IMR-90 (cell line): ENCODE data around the gene PLCL1. TPM values are rescaled to one million over a fixed set of nuclear protein-coding genes. Genes with fewer than 3 reads are reported as not detected.

Experiments used
- ATAC-seq: fragments of 200-7000 bp; cut with Tn5 transposase; 2 replicates; pipeline ENCODE4 v1.9.1; 2020; ENCODE audit warnings: low read depth, mild to moderate bottlenecking, moderate library complexity
- BruUV-seq: library from RNA; stranded (reverse); fragments of 400-500 nt; replicated peaks from 2 replicates; lab custom pipeline; 2021; lab: Mats Ljungman, UMichigan
- CTCF ChIA-PET: fragments of 300-600 bp; formaldehyde crosslinking; extraction: SDS; loops from one replicate; lab custom pipeline; 2021; ENCODE audit warnings: antibody characterized with exemption; lab: Yijun Ruan, JAX
- POLR2A ChIA-PET: fragments of 300-600 bp; sonication (Branson Sonifier 250); formaldehyde crosslinking; loops from one replicate; lab custom pipeline; 2022; ENCODE audit warnings: antibody characterized with exemption; ENCODE audit not compliant: unreplicated experiment; lab: Charles Lee
- DNase-seq: peaks from one replicate; pipeline ENCODE4 v3.0.0; 2013
- H2AFZ ChIP-seq: replicated peaks from 2 replicates; pipeline ENCODE3; 2013; ENCODE audit warnings: low read length, mild to moderate bottlenecking; ENCODE audit not compliant: poor library complexity
- H2AK5ac ChIP-seq: 2 replicates; pipeline ENCODE4 v1.6.1; 2013; ENCODE audit warnings: low read depth, low read length, inconsistent platforms
- H2AK9ac ChIP-seq: replicated peaks from 2 replicates; pipeline ENCODE3; 2013; ENCODE audit warnings: mild to moderate bottlenecking, low read depth, low read length, moderate library complexity; ENCODE audit not compliant: poor library complexity
- H2BK120ac ChIP-seq: 2 replicates; pipeline ENCODE4 v1.6.1; 2013; ENCODE audit warnings: low read depth, low read length, inconsistent platforms
- H2BK15ac ChIP-seq: 3 replicates; pipeline ENCODE4 v1.6.1; 2013; ENCODE audit warnings: low read depth, low read length, inconsistent platforms
- H2BK20ac ChIP-seq: 2 replicates; pipeline ENCODE4 v1.6.1; 2013; ENCODE audit warnings: low read depth, mild to moderate bottlenecking, inconsistent platforms, low read length, moderate library complexity
- H2BK5ac ChIP-seq: 2 replicates; pipeline ENCODE4 v1.6.1; 2013; ENCODE audit warnings: mild to moderate bottlenecking, low read depth, low read length, inconsistent platforms; ENCODE audit not compliant: poor library complexity, severe bottlenecking
- H3K14ac ChIP-seq: replicated peaks from 2 replicates; pipeline ENCODE4 v1.6.1; 2013; ENCODE audit warnings: low read depth, low read length, inconsistent platforms
- H3K18ac ChIP-seq: 2 replicates; pipeline ENCODE4 v1.6.1; 2013; ENCODE audit warnings: low read depth, low read length, control low read depth
- H3K23ac ChIP-seq: 2 replicates; pipeline ENCODE4 v1.6.1; 2013; ENCODE audit warnings: low read depth, low read length, inconsistent platforms
- H3K27ac ChIP-seq: 2 replicates; pipeline ENCODE4 v1.5.1; 2013; ENCODE audit warnings: mild to moderate bottlenecking, control low read depth, low read length; ENCODE audit not compliant: insufficient read depth
- H3K27me3 ChIP-seq: 2 replicates; pipeline ENCODE4 v1.6.1; 2013; ENCODE audit warnings: low read length; ENCODE audit not compliant: control insufficient read depth, insufficient read depth
- H3K36me3 ChIP-seq: 2 replicates; pipeline ENCODE4 v1.6.1; 2013; ENCODE audit warnings: low read length, mixed read lengths; ENCODE audit not compliant: control insufficient read depth, insufficient read depth
- H3K4ac ChIP-seq: 2 replicates; pipeline ENCODE4 v1.6.1; 2013; ENCODE audit warnings: low read depth, low read length, inconsistent platforms
- H3K4me1 ChIP-seq: 2 replicates; pipeline ENCODE4 v1.6.1; 2013; ENCODE audit warnings: low read length, mixed read lengths; ENCODE audit not compliant: control insufficient read depth, insufficient read depth
- H3K4me2 ChIP-seq: 2 replicates; pipeline ENCODE4 v1.6.1; 2013; ENCODE audit warnings: low read depth, mild to moderate bottlenecking, control low read depth, low read length, moderate library complexity
- H3K4me3 ChIP-seq: 2 replicates; pipeline ENCODE4 v1.5.1; 2013; ENCODE audit warnings: low read depth, mild to moderate bottlenecking, control low read depth, low read length, moderate library complexity; ENCODE audit not compliant: insufficient read depth
- H3K56ac ChIP-seq: 2 replicates; pipeline ENCODE4 v1.6.1; 2013; ENCODE audit warnings: low read length, inconsistent platforms; ENCODE audit not compliant: insufficient read depth; ENCODE audit errors: extremely low read depth
- H3K79me1 ChIP-seq, 2 experiments: 2 replicates each; pipeline ENCODE4 v1.6.1; 2013; ENCODE audit warnings: low read length in 2 of 2, inconsistent platforms in 1 of 2, low read depth in 1 of 2
- H3K9ac ChIP-seq: 2 replicates; pipeline ENCODE4 v1.6.1; 2013; ENCODE audit warnings: low read depth, low read length, control low read depth
- H3K9me1 ChIP-seq: 2 replicates; pipeline ENCODE4 v1.6.1; 2013; ENCODE audit warnings: low read length, inconsistent platforms; ENCODE audit not compliant: insufficient read depth
- H3K9me3 ChIP-seq: 2 replicates; pipeline ENCODE4 v1.6.1; 2013; ENCODE audit warnings: low read length; ENCODE audit not compliant: control insufficient read depth, insufficient read depth
- H4K20me1 ChIP-seq: 2 replicates; pipeline ENCODE4 v1.6.1; 2013; ENCODE audit warnings: low read length, inconsistent platforms; ENCODE audit not compliant: insufficient read depth
- H4K5ac ChIP-seq: 2 replicates; pipeline ENCODE4 v1.6.1; 2013; ENCODE audit warnings: mild to moderate bottlenecking, low read depth, low read length, control low read depth
- H4K8ac ChIP-seq, 2 experiments: 2 replicates each; pipeline ENCODE4 v1.6.1; 2013; ENCODE audit warnings: low read depth in 2 of 2, low read length in 2 of 2, control low read depth in 1 of 2, inconsistent platforms in 1 of 2
- H4K91ac ChIP-seq: 2 replicates; pipeline ENCODE4 v1.6.1; 2013; ENCODE audit warnings: low read depth, low read length, inconsistent platforms; ENCODE audit not compliant: insufficient read depth
- BHLHE40 ChIP-seq: fragments of 150-350 bp; IDR thresholded peaks from 2 replicates; pipeline ENCODE4 v1.6.1; 2016; ENCODE audit warnings: mild to moderate bottlenecking, low read depth, low read length
- CEBPB ChIP-seq: IDR thresholded peaks from 2 replicates; pipeline ENCODE4 v1.6.1; 2012; ENCODE audit warnings: low read depth, low read length, improper control_type of control experiment
- CHD1 ChIP-seq: IDR thresholded peaks from 2 replicates; pipeline ENCODE4 v1.6.1; 2012; ENCODE audit warnings: low read depth, low read length, improper control_type of control experiment
- CTCF ChIP-seq: conservative IDR thresholded peaks from 2 replicates; pipeline ENCODE4 v1.5.1; 2012; ENCODE audit warnings: mild to moderate bottlenecking, low read depth, low read length, improper control_type of control experiment
- ELK1 ChIP-seq: fragments of 150-350 bp; IDR thresholded peaks from 2 replicates; pipeline ENCODE4 v1.6.1; 2016; ENCODE audit warnings: low read depth, mild to moderate bottlenecking, low read length, moderate library complexity, borderline replicate concordance
- FOS ChIP-seq: fragments of 150-350 bp; IDR thresholded peaks from 2 replicates; pipeline ENCODE4 v1.6.1; 2016; ENCODE audit warnings: low read depth, low read length
- MAFK ChIP-seq: IDR thresholded peaks from 2 replicates; pipeline ENCODE4 v1.6.1; 2012; ENCODE audit warnings: low read depth, low read length, improper control_type of control experiment
- MAZ ChIP-seq: IDR thresholded peaks from 2 replicates; pipeline ENCODE4 v1.6.1; 2012; ENCODE audit warnings: low read depth, mild to moderate bottlenecking, low read length, improper control_type of control experiment, moderate library complexity, borderline replicate concordance
- MXI1 ChIP-seq: IDR thresholded peaks from 2 replicates; pipeline ENCODE4 v1.6.1; 2012; ENCODE audit warnings: low read depth, mild to moderate bottlenecking, low read length, moderate library complexity, borderline replicate concordance
- NFE2L2 ChIP-seq: fragments of 150-350 bp; IDR thresholded peaks from 2 replicates; pipeline ENCODE4 v1.6.1; 2016; ENCODE audit warnings: low read depth, mild to moderate bottlenecking, low read length
- POLR2A ChIP-seq: IDR thresholded peaks from 2 replicates; pipeline ENCODE4 v1.6.1; 2012; ENCODE audit warnings: mild to moderate bottlenecking, low read depth, low read length
- RAD21 ChIP-seq: IDR thresholded peaks from 2 replicates; pipeline ENCODE4 v1.6.1; 2012; ENCODE audit warnings: low read length, improper control_type of control experiment
- RCOR1 ChIP-seq: IDR thresholded peaks from 2 replicates; pipeline ENCODE4 v1.6.1; 2012; ENCODE audit warnings: mild to moderate bottlenecking, low read length, improper control_type of control experiment; ENCODE audit not compliant: insufficient replicate concordance
- RFX5 ChIP-seq: IDR thresholded peaks from 2 replicates; pipeline ENCODE4 v1.8.0; 2012; ENCODE audit warnings: low read depth, mild to moderate bottlenecking, low read length, moderate library complexity
- SMC3 ChIP-seq: fragments of 150-350 bp; IDR thresholded peaks from 2 replicates; pipeline ENCODE4 v1.6.1; 2016; ENCODE audit warnings: low read depth, mild to moderate bottlenecking, antibody characterized with exemption, low read length, moderate library complexity
- USF2 ChIP-seq: fragments of 150-350 bp; IDR thresholded peaks from 2 replicates; pipeline ENCODE4 v1.6.1; 2017; ENCODE audit warnings: mild to moderate bottlenecking, antibody characterized with exemption, low read length, low read depth
- WGBS, 2 experiments: methylation state at CpG; one replicate each; pipeline versions ENCODE4 v1.1.5 to v1.1.7; 2013; ENCODE audit warnings: missing lambda C conversion rate in 2 of 2; ENCODE audit not compliant: insufficient read length in 1 of 2; ENCODE audit errors: extremely low coverage in 2 of 2; 5-methylcytosine and 5-hydroxymethylcytosine counted together
- dilution Hi-C: fragments of 300-500 bp; cut with HindIII; formaldehyde crosslinking; loops from one replicate; pipeline ENCODE4 v1.14.3; 2018; ENCODE audit warnings: low sequenced_read_pairs; ENCODE audit not compliant: unreplicated experiment
- in situ Hi-C: fragments of 300-500 bp; cut with MboI; formaldehyde crosslinking; loops from 3 replicates; pipeline ENCODE4 v1.14.3; 2019; ENCODE audit warnings: low sequenced_read_pairs, inconsistent platforms, mixed read lengths
- intact Hi-C: fragments of 100-400 bp; cut with micrococcal nuclease; formaldehyde crosslinking; loops from 2 replicates; pipeline ENCODE4 v1.10.0; 2022
- polyA plus RNA-seq, 3 experiments: library from polyadenylated mRNA; depleted of rRNA; stranded (reverse); fragments of >200 nt; gene quantifications; 2 replicates each; pipeline ENCODE4 v1.2.3, GENCODE V29; 2012; ENCODE audit warnings: low replicate concordance in 1 of 3
- total RNA-seq: library from RNA; depleted of rRNA; stranded (reverse); fragments of >200 nt; gene quantifications from 2 replicates; pipeline ENCODE4 v1.2.3, GENCODE V29; 2012

PLCL1 gene
- total and polyA plus RNA-seq, 2 of the 4 experiments (the other 2 are of a cell fraction): 0.14 to 0.18 TPM

GRCh38 chr2:198066597-198066996 is 262.2 kb downstream of the PLCL1 start:
- DNase-seq (no peak), ATAC-seq (no peak)
- H2BK20ac ChIP-seq: no peak overlapping the region
- no peak overlapping the region for H3K4ac ChIP-seq
- no peaks in the 10 kb centered on the region for H3K9me3 ChIP-seq
- no peak for TF ChIP-seq MXI1
- TF ChIP-seq NFE2L2: no peak
- TF ChIP-seq RFX5: no peak
- TF ChIP-seq MAZ: no peak
- no peak for TF ChIP-seq FOS
- no peak for TF ChIP-seq CEBPB
- no peak for TF ChIP-seq RAD21
- TF ChIP-seq CHD1: no peak
- no peak for TF ChIP-seq BHLHE40
- no peak for TF ChIP-seq CTCF
- TF ChIP-seq USF2: no peak
- TF ChIP-seq ELK1: no peak
- TF ChIP-seq RCOR1: no peak
- TF ChIP-seq MAFK: no peak
- TF ChIP-seq SMC3: no peak
- TF ChIP-seq POLR2A: no peak
- no peak overlapping the region for H4K8ac ChIP-seq
- H2AFZ ChIP-seq: no peak overlapping the region
- H3K27ac ChIP-seq: no peak overlapping the region
- H2AK5ac ChIP-seq: no peak overlapping the region
- in situ Hi-C loops: no loop called here
- CTCF ChIA-PET: interaction anchor here (0.5 to 0.8 kb wide), 3 partner anchors 23 to 260 kb away, joined by 3 to 5 read pairs (median 3); no protein-coding TSS in a partner anchor
- H2BK5ac ChIP-seq: no peak overlapping the region
- POLR2A ChIA-PET: no interaction called here
- H2BK15ac ChIP-seq: no peak overlapping the region
- H3K4me2 ChIP-seq: no peak overlapping the region
- no peaks in the 10 kb centered on the region for H4K20me1 ChIP-seq
- no peak overlapping the region for H4K5ac ChIP-seq
- H3K18ac ChIP-seq: no peak overlapping the region
- intact Hi-C loops: no loop called here
- H3K4me3 ChIP-seq: no peak overlapping the region
- WGBS, 2 experiments: no CpG with 5 or more reads among the region's 2 CpGs
- no peaks in the 10 kb centered on the region for H3K4me1 ChIP-seq
- H3K79me1 ChIP-seq: no peaks in the 10 kb centered on the region
- H3K23ac ChIP-seq: no peak overlapping the region
- H2BK120ac ChIP-seq: no peak overlapping the region
- no peaks in the 10 kb centered on the region for H3K27me3 ChIP-seq
- no peak overlapping the region for H3K56ac ChIP-seq
- H2AK9ac ChIP-seq: no peak overlapping the region
- H4K91ac ChIP-seq: no peak overlapping the region
- no peaks in the 10 kb centered on the region for H3K9me1 ChIP-seq
- no peaks in the 10 kb centered on the region for H3K36me3 ChIP-seq
- H3K9ac ChIP-seq: no peak overlapping the region
- no TSS peak for BruUV-seq
- no peak overlapping the region for H3K14ac ChIP-seq
- dilution Hi-C loops: no loop called here
